HG03025 (cell line): Measurements from ENCODE around the gene E2F4.

Source experiments
- ATAC-seq: cut with Tn5 transposase; IDR thresholded peaks from one replicate; pipeline ENCODE4 v1.9.1; 2021; ENCODE audit warnings: mild to moderate bottlenecking, moderate library complexity; ENCODE audit not compliant: unreplicated experiment, low FRiP score

The E2F4 gene

DNA sequence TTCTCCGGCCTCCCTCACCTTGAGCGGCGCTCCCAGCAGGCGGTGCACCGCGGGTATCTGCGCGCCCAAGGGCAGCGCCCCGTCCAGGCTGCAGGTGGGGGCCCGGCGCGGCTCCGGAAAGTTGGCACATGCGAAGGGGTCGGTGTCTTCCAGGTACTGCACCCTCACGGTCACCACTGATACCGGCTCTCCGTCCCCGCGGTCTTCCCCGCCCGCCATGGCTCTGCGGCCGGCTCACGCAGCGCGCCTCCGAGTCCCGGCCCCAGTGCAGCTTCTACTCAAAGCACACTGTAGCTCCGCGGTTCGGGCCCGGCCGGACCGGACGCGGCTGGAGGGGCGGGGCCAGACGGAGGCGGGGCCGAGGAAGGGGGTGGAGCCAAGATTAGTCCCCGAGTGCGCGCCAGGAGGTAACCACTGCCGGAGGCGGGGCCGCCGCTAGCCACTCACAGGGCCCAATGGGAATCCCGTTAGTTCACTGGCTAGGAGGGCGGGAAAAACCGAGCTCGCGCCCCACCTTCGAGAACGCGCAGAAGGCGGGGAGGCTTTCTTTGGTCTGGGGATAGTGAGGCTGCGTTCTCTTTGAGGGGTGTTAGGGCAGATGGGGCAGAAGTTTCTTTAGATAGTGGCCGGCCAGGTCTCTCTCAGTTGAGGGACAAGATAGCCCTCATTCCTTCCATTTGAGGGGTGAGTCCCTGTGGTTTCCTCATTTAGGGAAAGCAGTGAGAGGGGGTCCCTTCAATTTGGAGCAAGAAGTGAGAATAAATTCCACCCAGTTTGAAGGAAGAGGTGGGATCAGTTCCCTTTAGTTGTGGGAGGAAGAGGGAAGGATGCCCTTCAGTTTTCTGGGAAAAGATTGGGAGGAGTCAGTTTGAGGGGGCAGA, 55.5 kb downstream of the E2F4 start, which contains the start of gene FHOD1:
TSS of gene FHOD1 (minus strand) at position 290 of the 881 bp plus-strand sequence. CDS start at position 219, 71 bp downstream.
- ATAC-seq = peak; percentile 43

DNA sequence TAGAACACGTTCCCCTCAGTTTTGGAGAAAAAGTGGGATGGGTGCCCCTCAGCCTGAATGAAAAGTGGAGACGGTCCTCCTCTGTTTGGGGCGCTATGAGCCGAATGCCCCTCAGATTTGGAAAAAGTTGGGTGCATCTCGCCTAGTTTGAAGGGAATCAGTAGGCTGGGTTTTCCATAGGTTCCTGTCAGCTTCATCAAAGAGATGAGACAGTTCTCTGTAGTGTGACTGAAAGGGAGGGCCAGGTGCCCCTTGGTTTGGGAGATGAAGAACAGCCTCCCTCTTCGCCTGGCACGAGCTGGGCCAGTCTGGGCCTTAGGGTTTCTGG, 56.1 kb downstream of the E2F4 start:
- ATAC-seq = no peak
